Stomach (tissue), 19 donors: Measurements from ENCODE around the gene C7orf57. TPM values are rescaled to one million over a fixed set of nuclear protein-coding genes. Genes with fewer than 3 reads are reported as not detected.
"Not testable (repeated sequence)": the region's sequence is repeated elsewhere in the genome, so short reads cannot be mapped to it uniquely, and the experiment has no call there.

ENCODE experiments used
- DNase-seq, 2 donors: peaks; one replicate each; pipeline versions ENCODE4 v3.0.0 to v3.0.0-alpha.2; 2013 to 2019
- H3K27ac ChIP-seq, 5 donors: fragments of 200-600 bp in 4 of 5; sonication (generic) in 4 of 5; one replicate each; pipeline ENCODE4 v1.5.1; 2013 to 2019; ENCODE audit warnings: mild to moderate bottlenecking in 1 of 5, moderate library complexity in 1 of 5
- H3K27me3 ChIP-seq, 3 donors: fragments of 200-600 bp; sonication (generic); one replicate each; pipeline ENCODE4 v1.5.1; 2017 to 2019; ENCODE audit warnings: mixed run types in 1 of 3
- H3K36me3 ChIP-seq, 4 donors: fragments of 200-600 bp; sonication (generic); 1 replicate in 3 of 4; 2 replicates in 1 of 4; pipeline ENCODE4 v1.5.1; 2016 to 2019
- H3K4me1 ChIP-seq, 4 donors: fragments of 200-600 bp; sonication (generic); one replicate each; pipeline ENCODE4 v1.5.1; 2016 to 2019
- H3K4me3 ChIP-seq, 4 donors: fragments of 200-600 bp; sonication (generic) in 3 of 4; one replicate each; pipeline ENCODE4 v1.5.1; 2016 to 2019; ENCODE audit warnings: mild to moderate bottlenecking in 1 of 4
- H3K9me3 ChIP-seq, 4 donors: fragments of 200-600 bp; sonication (generic); one replicate each; pipeline ENCODE4 v1.5.1; 2016 to 2019
- EP300 ChIP-seq: sonication (generic); formaldehyde crosslinking; IDR thresholded peaks from one replicate; pipeline ENCODE4 v1.6.1; 2017; ENCODE audit warnings: antibody characterized with exemption
- POLR2A ChIP-seq, 4 donors: fragments of 450-650 bp; IDR thresholded peaks; one replicate each; pipeline ENCODE4 v1.6.1; 2016; ENCODE audit warnings: antibody characterized with exemption in 4 of 4, control low read depth in 2 of 4, mild to moderate bottlenecking in 1 of 4, moderate library complexity in 1 of 4
- POLR2AphosphoS5 ChIP-seq, 3 donors: sonication (generic); formaldehyde crosslinking; IDR thresholded peaks; one replicate each; pipeline ENCODE4 v1.6.1; 2016; ENCODE audit warnings: antibody characterized with exemption in 3 of 3
- WGBS, 5 donors: extraction: QIAGEN DNeasy Blood & Tissue Kit in 3 of 5; methylation state at CpG; one replicate each; pipeline versions ENCODE4 v1.1.5 to v1.1.7; 2013 to 2018; 5-methylcytosine and 5-hydroxymethylcytosine counted together
- intact Hi-C: fragments of 100-400 bp; cut with DNase I; formaldehyde crosslinking; loops from one replicate; pipeline ENCODE4 v1.15.1; 2023; ENCODE audit warnings: low total_unique reads
- long read RNA-seq, 10 donors: transcript quantifications; one replicate each; lab custom pipeline, GENCODE V29; 2026
- polyA plus RNA-seq, 3 donors: library from polyadenylated mRNA; stranded (reverse); fragments of 200-250 nt; gene quantifications; one replicate each; pipeline ENCODE4 v1.2.3, GENCODE V29; 2013
- total RNA-seq, 5 donors: library from RNA; depleted of rRNA; stranded (reverse); fragments of >200 nt; gene quantifications; one replicate each; pipeline versions ENCODE4 v1.1.0 to v1.2.3, GENCODE V29; 2014 to 2016
- TF ChIP-seq, protein P1 (sequence below), 7 experiments: fragments of 450-650 bp in 4 of 7; fragments of 200-600 bp in 3 of 7; sonication (generic) in 3 of 7; IDR thresholded peaks; one replicate each; pipeline ENCODE4 v1.5.1; 2016 to 2019; ENCODE audit warnings: antibody characterized with exemption in 7 of 7, control low read depth in 2 of 7, mild to moderate bottlenecking in 1 of 7
- donor health status: healthy with polysubstance abuse.
- donor health status: Bipolar disorder and iron deficiency.
- donor health status: healthy.

The C7orf57 gene
- total RNA-seq (not detected), polyA plus RNA-seq (under 1 TPM in 1 of 3 donors, not detected in 2; 0.08 TPM)
- long read RNA-seq, donor 1: 0 reads
- long read RNA-seq, donor 2: 0 reads
- long read RNA-seq, donor 3: 0 reads
- long read RNA-seq, donor 4: 0 reads
- long read RNA-seq, donor 5: 0 reads
- long read RNA-seq, donor 6: 0 reads
- long read RNA-seq, donor 7: 0 reads
- long read RNA-seq, donor 8: 0 reads
- long read RNA-seq, donor 9: 0 reads
- long read RNA-seq, donor 10: 0 reads

- WGBS, 5 donors: 1 to 3% (median 1%) methylated on average over 27 to 62 of the region's 62 CpGs
- peak in 1 of 3 donors; percentile 31 for TF ChIP-seq POLR2AphosphoS5 (IDR thresholded peaks at IDR 0.05)
- no peak for TF ChIP-seq POLR2A (IDR thresholded peaks at IDR 0.05)
- TF ChIP-seq EP300: no peak
- TF ChIP-seq, protein P1, sequence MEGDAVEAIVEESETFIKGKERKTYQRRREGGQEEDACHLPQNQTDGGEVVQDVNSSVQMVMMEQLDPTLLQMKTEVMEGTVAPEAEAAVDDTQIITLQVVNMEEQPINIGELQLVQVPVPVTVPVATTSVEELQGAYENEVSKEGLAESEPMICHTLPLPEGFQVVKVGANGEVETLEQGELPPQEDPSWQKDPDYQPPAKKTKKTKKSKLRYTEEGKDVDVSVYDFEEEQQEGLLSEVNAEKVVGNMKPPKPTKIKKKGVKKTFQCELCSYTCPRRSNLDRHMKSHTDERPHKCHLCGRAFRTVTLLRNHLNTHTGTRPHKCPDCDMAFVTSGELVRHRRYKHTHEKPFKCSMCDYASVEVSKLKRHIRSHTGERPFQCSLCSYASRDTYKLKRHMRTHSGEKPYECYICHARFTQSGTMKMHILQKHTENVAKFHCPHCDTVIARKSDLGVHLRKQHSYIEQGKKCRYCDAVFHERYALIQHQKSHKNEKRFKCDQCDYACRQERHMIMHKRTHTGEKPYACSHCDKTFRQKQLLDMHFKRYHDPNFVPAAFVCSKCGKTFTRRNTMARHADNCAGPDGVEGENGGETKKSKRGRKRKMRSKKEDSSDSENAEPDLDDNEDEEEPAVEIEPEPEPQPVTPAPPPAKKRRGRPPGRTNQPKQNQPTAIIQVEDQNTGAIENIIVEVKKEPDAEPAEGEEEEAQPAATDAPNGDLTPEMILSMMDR (IDR thresholded peaks at IDR 0.05): peak in 1 of 7 experiments; percentile 29
- DNase-seq: peak; percentile 85 to 96
- Histone ChIP-seq H3K4me1 (peaks cover 9 to 19% (median 15%) of the 10 kb centered on the region in 4 donors), H3K27ac (no peak within 1 kb of the TSS), H3K4me3 (peak within 1 kb of the TSS; percentile 45 to 73 (median 56)), H3K9me3 (no peaks in the 10 kb centered on the region), H3K27me3 (peaks cover 0 to 43% (median 17%) of the 10 kb centered on the region in 3 donors), H3K36me3 (no peaks in the 10 kb centered on the region)
- intact Hi-C loops: no loop called here
These were observed at the start of gene C7orf57 for GRCh38 chr7:48035301-48035966. C7orf57 (plus strand) TSS chr7:48035543; CDS start chr7:48036309, 766 bp downstream.

DNA sequence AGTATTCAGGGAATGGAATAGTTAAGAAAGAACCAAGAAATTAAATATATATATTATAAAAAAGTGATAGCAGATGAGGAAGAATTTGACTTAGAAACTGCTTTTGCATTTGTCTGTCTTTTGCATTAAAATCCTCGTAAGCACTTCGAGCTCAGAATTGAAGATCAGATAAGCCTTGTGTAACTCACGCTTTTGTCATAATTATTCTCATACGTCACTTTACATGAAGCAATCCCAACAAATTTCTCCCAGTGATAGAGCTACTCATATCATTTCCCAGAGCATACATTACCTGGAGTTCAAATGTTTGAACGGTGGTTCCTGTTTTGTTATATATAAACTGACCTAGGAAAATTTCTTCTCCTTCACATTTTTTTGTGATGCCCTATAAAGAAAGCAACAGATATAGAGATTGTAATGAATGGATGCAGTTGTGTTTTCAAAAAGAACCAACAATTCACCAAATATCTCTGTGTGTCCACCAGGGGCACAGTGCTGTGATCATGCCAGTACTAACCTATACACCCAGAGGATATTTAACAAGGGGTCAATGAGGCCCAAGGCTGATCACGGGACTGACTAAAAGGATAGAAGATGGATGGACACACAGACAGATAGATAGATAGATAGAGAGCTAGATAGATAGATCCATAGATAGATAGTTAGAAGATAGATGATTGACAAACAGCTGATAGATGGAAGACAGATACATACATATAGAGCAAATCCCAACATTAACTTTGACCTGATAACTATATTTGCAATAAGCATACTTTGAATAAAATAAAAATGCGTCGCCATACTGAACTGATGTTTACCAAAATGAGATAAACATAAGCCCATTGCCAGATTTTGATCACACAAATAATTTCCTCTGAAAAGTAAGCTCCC lies 46.6 kb upstream of the C7orf57 start:
- Histone ChIP-seq H3K27me3 (no peaks in the 10 kb centered on the region), H3K27ac (no peak overlapping the region), H3K9me3 (no peaks in the 10 kb centered on the region), H3K4me1 (peaks cover 0 to 15% (median 2%) of the 10 kb centered on the region in 4 donors), H3K36me3 (no peaks in the 10 kb centered on the region), H3K4me3 (no peak overlapping the region)
- peak in 1 of 2 donors; percentile 16 for DNase-seq
- WGBS, 5 donors: 57 to 70% (median 66%) methylated on average over 8 of the region's 8 CpGs
- TF ChIP-seq POLR2AphosphoS5 (IDR thresholded peaks at IDR 0.05): no peak
- TF ChIP-seq EP300: no peak
- no peak for TF ChIP-seq POLR2A (IDR thresholded peaks at IDR 0.05)
- intact Hi-C loops: no loop called here

DNA sequence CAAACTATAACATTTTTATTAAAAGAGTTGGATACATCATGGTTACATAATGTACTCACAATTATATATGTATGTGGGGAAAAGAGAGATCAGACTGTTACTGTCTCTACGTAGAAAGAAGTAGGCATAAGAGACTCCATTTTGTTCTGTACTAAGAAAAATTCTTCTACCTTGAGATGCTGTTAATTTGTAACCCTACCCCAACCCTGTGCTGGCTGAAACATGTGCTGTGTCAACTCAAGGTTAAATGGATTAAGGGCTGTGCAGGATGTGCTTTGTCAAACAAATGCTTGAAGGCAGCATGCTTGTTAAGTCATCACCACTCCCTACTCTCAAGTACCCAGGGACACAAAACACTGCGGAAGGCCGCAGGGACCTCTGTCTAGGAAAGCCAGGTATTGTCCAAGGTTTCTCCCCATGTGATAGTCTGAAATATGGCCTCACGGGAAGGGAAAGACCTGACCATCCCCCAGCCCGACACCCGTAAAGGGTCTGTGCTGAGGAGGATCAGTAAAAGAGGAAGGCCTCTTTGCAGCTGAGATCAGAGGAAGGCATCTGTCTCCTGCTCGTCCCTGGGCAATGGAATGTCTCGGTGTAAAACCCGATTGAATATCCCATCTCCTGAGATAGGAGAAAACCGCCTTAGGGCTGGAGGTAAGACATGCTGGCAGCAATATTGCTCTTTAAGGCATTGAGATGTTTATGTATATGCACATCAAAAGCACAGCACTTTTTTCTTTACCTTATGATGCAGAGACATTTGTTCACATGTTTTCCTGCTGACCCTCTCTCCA lies 45.5 kb upstream of the C7orf57 start:
- not testable (repeated sequence) for H3K27me3 ChIP-seq, H3K36me3 ChIP-seq, H3K27ac ChIP-seq, H3K9me3 ChIP-seq, H3K4me3 ChIP-seq
- intact Hi-C loops: loop anchor here (10.0 kb wide), 1 partner anchor 115 kb away; no protein-coding TSS in a partner anchor
- DNase-seq: peak in 1 of 2 donors; percentile 61
- 62 to 68% (median 65%) methylated on average over 10 of the region's 10 CpGs for WGBS, 5 donors
- peaks cover 0 to 15% (median 2%) of the 10 kb centered on the region in 4 donors for H3K4me1 ChIP-seq

- no peak for DNase-seq
- H3K4me3 ChIP-seq: no peak overlapping the region
- intact Hi-C loops: loop anchor here (10.0 kb wide), 1 partner anchor 114 kb away; no protein-coding TSS in a partner anchor
- H3K9me3 ChIP-seq: no peaks in the 10 kb centered on the region
- H3K27me3 ChIP-seq: no peaks in the 10 kb centered on the region
- no peak overlapping the region for H3K27ac ChIP-seq
- H3K36me3 ChIP-seq: no peaks in the 10 kb centered on the region
- TF ChIP-seq EP300: no peak
- TF ChIP-seq POLR2A (IDR thresholded peaks at IDR 0.05): no peak
- TF ChIP-seq, protein P1 (IDR thresholded peaks at IDR 0.05): no peak
- TF ChIP-seq POLR2AphosphoS5 (IDR thresholded peaks at IDR 0.05): no peak
- WGBS, 5 donors: 85 to 97% (median 96%) methylated on average over 5 of the region's 5 CpGs
- H3K4me1 ChIP-seq: peaks cover 0 to 15% (median 2%) of the 10 kb centered on the region in 4 donors
These were observed 44.8 kb upstream of the C7orf57 start for GRCh38 chr7:47990592-47990991.
